HCT116 (cell line): ENCODE measurements around the gene KANK2. TPM values are rescaled to one million over a fixed set of nuclear protein-coding genes. Genes with fewer than 3 reads are reported as not detected.

Source experiments
- ATAC-seq: fragments of 200-7000 bp; cut with Tn5 transposase; 2 replicates; pipeline ENCODE4 v1.9.1; 2020; ENCODE audit warnings: mild to moderate bottlenecking, moderate library complexity
- BruUV-seq: library from RNA; stranded (reverse); fragments of 400-500 nt; replicated peaks from 2 replicates; lab custom pipeline; 2021; lab: Mats Ljungman, UMichigan
- CTCF ChIA-PET: fragments of 300-600 bp; sonication (Branson Sonifier 250); formaldehyde crosslinking; loops from one replicate; lab custom pipeline; 2021; ENCODE audit warnings: antibody characterized with exemption; lab: Charles Lee
- POLR2A ChIA-PET: fragments of 300-600, 350-600 bp; sonication (Branson Sonifier 250); formaldehyde crosslinking; loops from one replicate; lab custom pipeline; 2021; ENCODE audit warnings: antibody characterized with exemption; lab: Charles Lee
- RAD21 ChIA-PET, 2 experiments: fragments of 300-600 bp; sonication (Branson Sonifier 250); formaldehyde crosslinking; loops; one replicate each; lab custom pipeline; 2023; ENCODE audit warnings: low total read pairs in 2 of 2; ENCODE audit not compliant: uncharacterized antibody in 2 of 2, unreplicated experiment in 2 of 2, low non-redundant PET in 1 of 2; lab: Charles Lee
- DNase-seq: peaks from one replicate; pipeline ENCODE4 v3.0.0-alpha.2; 2010; ENCODE audit warnings: low read depth, low spot score
- H2AFZ ChIP-seq: fragments of 200-600 bp; shearing (Covaris generic), sonication (generic); 2 replicates; pipeline ENCODE4 v1.6.1; 2017; ENCODE audit warnings: low read depth, mixed run types, mixed read lengths, antibody characterized with exemption, low read length; ENCODE audit not compliant: poor library complexity, severe bottlenecking
- H3K27ac ChIP-seq: 2 replicates; pipeline ENCODE4 v1.5.1; 2012; ENCODE audit warnings: low read depth, low read length
- H3K27me3 ChIP-seq: fragments of 200-600 bp; sonication (generic); 2 replicates; pipeline ENCODE4 v1.6.1; 2016; ENCODE audit warnings: mixed run types, low read length, mixed read lengths; ENCODE audit not compliant: insufficient read depth
- H3K36me3 ChIP-seq, 2 experiments: fragments of 200-500 bp in 1 of 2; fragments of 200-600 bp in 1 of 2; sonication (Bioruptor generic) in 1 of 2; sonication (generic) in 1 of 2; 2 replicates each; pipeline versions ENCODE4 v1.5.1 to v1.6.1; 2014 to 2016; ENCODE audit warnings: low read length in 2 of 2, inconsistent platforms in 1 of 2, mixed read lengths in 1 of 2, mixed run types in 1 of 2; ENCODE audit not compliant: insufficient read depth in 2 of 2, control insufficient read depth in 1 of 2
- H3K4me1 ChIP-seq, 2 experiments: fragments of 200-600 bp in 1 of 2; sonication (generic) in 1 of 2; 2 replicates each; pipeline versions ENCODE4 v1.5.1 to v1.6.1; 2012 to 2017; ENCODE audit warnings: low read length in 2 of 2, inconsistent platforms in 1 of 2, mild to moderate bottlenecking in 1 of 2, mixed read lengths in 1 of 2, mixed run types in 1 of 2, moderate library complexity in 1 of 2; ENCODE audit not compliant: insufficient read depth in 2 of 2, control insufficient read depth in 1 of 2
- H3K4me2 ChIP-seq: fragments of 200-600 bp; sonication (generic); 2 replicates; pipeline ENCODE4 v1.6.1; 2017; ENCODE audit warnings: mixed run types, low read length, mixed read lengths
- H3K4me3 ChIP-seq, 2 experiments: fragments of 200-600 bp in 1 of 2; sonication (generic) in 1 of 2; replicated peaks in 1 of 2; 2 replicates each; pipeline ENCODE4 v1.5.1; 2011 to 2016; ENCODE audit warnings: low read length in 2 of 2, control low read depth in 1 of 2, low read depth in 1 of 2, mild to moderate bottlenecking in 1 of 2, mixed read lengths in 1 of 2, mixed run types in 1 of 2
- H3K79me2 ChIP-seq: fragments of 200-600 bp; sonication (generic); 2 replicates; pipeline ENCODE4 v1.6.1; 2017; ENCODE audit warnings: mild to moderate bottlenecking, mixed run types, low read length, moderate library complexity, mixed read lengths; ENCODE audit not compliant: insufficient read depth
- H3K9ac ChIP-seq: fragments of 200-600 bp; sonication (generic); 2 replicates; pipeline ENCODE4 v1.6.1; 2016; ENCODE audit warnings: low read length, mixed read lengths
- H3K9me2 ChIP-seq: fragments of 200-600 bp; sonication (generic), shearing (Covaris generic); 2 replicates; pipeline ENCODE4 v1.6.1; 2017; ENCODE audit warnings: mixed run types, mild to moderate bottlenecking, moderate library complexity; ENCODE audit not compliant: insufficient read depth
- H3K9me3 ChIP-seq, 2 experiments: fragments of 200-500 bp in 1 of 2; fragments of 200-600 bp in 1 of 2; sonication (Bioruptor generic) in 1 of 2; sonication (generic) in 1 of 2; 2 replicates each; pipeline ENCODE4 v1.6.1; 2014 to 2017; ENCODE audit warnings: low read length in 2 of 2, mixed read lengths in 2 of 2, inconsistent platforms in 1 of 2, low read depth in 1 of 2, mild to moderate bottlenecking in 1 of 2, mixed run types in 1 of 2, moderate library complexity in 1 of 2; ENCODE audit not compliant: control insufficient read depth in 1 of 2, insufficient read depth in 1 of 2
- H4K20me1 ChIP-seq: fragments of 200-600 bp; sonication (generic), shearing (Covaris generic); 2 replicates; pipeline ENCODE4 v1.6.1; 2017; ENCODE audit warnings: mixed run types, mild to moderate bottlenecking, moderate library complexity; ENCODE audit not compliant: insufficient read depth
- ATF3 ChIP-seq: IDR thresholded peaks from 2 replicates; pipeline ENCODE4 v1.6.1; 2012
- CBX3 ChIP-seq: IDR thresholded peaks from 2 replicates; pipeline ENCODE4 v1.6.1; 2012; ENCODE audit warnings: low read depth
- CEBPB ChIP-seq: IDR thresholded peaks from 2 replicates; pipeline ENCODE4 v1.6.1; 2012; ENCODE audit warnings: low read depth
- CTCF ChIP-seq, 3 experiments: fragments of 200-600 bp in 1 of 3; sonication (generic) in 1 of 3; IDR thresholded peaks in 2 of 3; conservative IDR thresholded peaks in 1 of 3; 2 replicates each; pipeline ENCODE4 v1.5.1; 2012 to 2017; ENCODE audit warnings: low read depth in 2 of 3, low read length in 2 of 3, antibody characterized with exemption in 1 of 3, borderline replicate concordance in 1 of 3, control low read depth in 1 of 3, mild to moderate bottlenecking in 1 of 3, mixed read lengths in 1 of 3, mixed run types in 1 of 3, moderate library complexity in 1 of 3; ENCODE audit not compliant: insufficient read depth in 1 of 3
- EGR1 ChIP-seq: IDR thresholded peaks from 2 replicates; pipeline ENCODE4 v1.6.1; 2012; ENCODE audit warnings: low read depth
- ELF1 ChIP-seq: IDR thresholded peaks from 2 replicates; pipeline ENCODE4 v1.6.1; 2012; ENCODE audit warnings: low read depth, borderline replicate concordance
- EZH2phosphoT487 ChIP-seq: fragments of 200-600 bp; IDR thresholded peaks from 2 replicates; pipeline ENCODE4 v1.6.1; 2018; ENCODE audit warnings: antibody characterized with exemption, borderline replicate concordance
- FOSL1 ChIP-seq: IDR thresholded peaks from 2 replicates; pipeline ENCODE4 v1.6.1; 2012; ENCODE audit warnings: low read depth
- POLR2A ChIP-seq: IDR thresholded peaks from 2 replicates; pipeline ENCODE4 v1.7.0; 2011; ENCODE audit warnings: borderline replicate concordance; ENCODE audit not compliant: insufficient read depth, insufficient read length; ENCODE audit errors: extremely low read depth
- POLR2AphosphoS5 ChIP-seq: IDR thresholded peaks from 2 replicates; pipeline ENCODE4 v1.6.1; 2011; ENCODE audit warnings: mild to moderate bottlenecking, low read depth, low read length, moderate library complexity
- RAD21 ChIP-seq: IDR thresholded peaks from 2 replicates; pipeline ENCODE4 v1.6.1; 2012; ENCODE audit warnings: low read depth, mild to moderate bottlenecking
- SIN3A ChIP-seq: IDR thresholded peaks from 2 replicates; pipeline ENCODE4 v1.6.1; 2012; ENCODE audit warnings: low read depth
- SRF ChIP-seq: IDR thresholded peaks from 2 replicates; pipeline ENCODE4 v1.6.1; 2012; ENCODE audit warnings: low read depth
- TCF7L2 ChIP-seq: IDR thresholded peaks from 2 replicates; pipeline ENCODE4 v1.7.0; 2011; ENCODE audit warnings: borderline replicate concordance, inconsistent platforms; ENCODE audit not compliant: insufficient read depth, insufficient read length; ENCODE audit errors: extremely low read depth
- YY1 ChIP-seq: IDR thresholded peaks from 2 replicates; pipeline ENCODE4 v1.6.1; 2011; ENCODE audit warnings: low read length, low read depth, moderate library complexity, mild to moderate bottlenecking; ENCODE audit not compliant: insufficient replicate concordance; ENCODE audit errors: extremely low read depth
- ZNF274 ChIP-seq: fragments of 200-500 bp; sonication (Bioruptor generic); IDR thresholded peaks from 2 replicates; pipeline ENCODE4 v1.6.1; 2014; ENCODE audit warnings: mild to moderate bottlenecking, low read depth, low read length, inconsistent platforms
- intact Hi-C: fragments of 100-400 bp; cut with micrococcal nuclease; formaldehyde crosslinking; loops from 2 replicates; pipeline ENCODE4 v1.10.0; 2022
- total RNA-seq: library from RNA; stranded (reverse); gene quantifications from one replicate; pipeline ENCODE4 v1.2.1, GENCODE V29; 2021; ENCODE audit not compliant: unreplicated experiment

KANK2 gene
- total RNA-seq, 1 experiment from 2014 or later: 43.6 TPM

GRCh38 chr19:11152318-11153062, 44.9 kb downstream of the KANK2 start:
- BruUV-seq: TSS peak; percentile 37
- no peaks in the 10 kb centered on the region for H3K9me3 ChIP-seq
- H3K4me3 ChIP-seq: no peak overlapping the region
- ATAC-seq: no peak
- no peak for TF ChIP-seq POLR2A
- no peak for TF ChIP-seq TCF7L2
- no peak for TF ChIP-seq CTCF (IDR thresholded peaks at IDR 0.05 in 2 of 3, conservative IDR thresholded peaks at IDR 0.05 in 1 of 3; ENCODE audit: borderline replicate concordance in 1 of 3, insufficient read depth in 1 of 3, low read depth in 2 of 3, low read length in 2 of 3)
- no peak for TF ChIP-seq CBX3
- TF ChIP-seq, all 23 proteins: peak for 0
- Histone ChIP-seq H3K36me3 (peaks cover 0 to 13% of the 10 kb centered on the region in 2 experiments; a peak in 1 of 4 replicates), H2AFZ (no peak overlapping the region), H3K27ac (peak overlapping the region; percentile 34), H3K4me1 (peaks cover 41 to 45% of the 10 kb centered on the region in 2 experiments), H3K9me2 (no peaks in the 10 kb centered on the region), H3K4me2 (peak overlapping the region; percentile 15; the same call in 1 of the 2 replicates), H3K27me3 (no peaks in the 10 kb centered on the region), H4K20me1 (no peaks in the 10 kb centered on the region), H3K79me2 (peaks cover 53% of the 10 kb centered on the region), H3K9ac (no peak overlapping the region)
- intact Hi-C loops: no loop called here
- ChIA-PET CTCF (no interaction called here), RAD21 (no interaction called here), POLR2A (no interaction called here)
- no peak for DNase-seq

GRCh38 chr19:11151181-11151580, 46.2 kb downstream of the KANK2 start:
- BruUV-seq: no TSS peak
- ChIA-PET RAD21 (no interaction called here), POLR2A (no interaction called here), CTCF (no interaction called here)
- H3K36me3 ChIP-seq: peaks cover under 1 to 14% of the 10 kb centered on the region in 2 experiments; a peak in 1 of 4 replicates
- H3K9me2 ChIP-seq: no peaks in the 10 kb centered on the region
- peaks cover 28 to 35% of the 10 kb centered on the region in 2 experiments for H3K4me1 ChIP-seq
- no peak overlapping the region for H3K4me2 ChIP-seq
- no peak overlapping the region for H3K4me3 ChIP-seq
- no peaks in the 10 kb centered on the region for H3K27me3 ChIP-seq
- intact Hi-C loops: no loop called here
- H3K9ac ChIP-seq: no peak overlapping the region
- no peak overlapping the region for H3K27ac ChIP-seq
- peaks cover 53% of the 10 kb centered on the region for H3K79me2 ChIP-seq
- no peaks in the 10 kb centered on the region for H3K9me3 ChIP-seq
- H4K20me1 ChIP-seq: no peaks in the 10 kb centered on the region
- no peak for DNase-seq
- no peak for ATAC-seq
- no peak overlapping the region for H2AFZ ChIP-seq
- TF ChIP-seq ZNF274 (no peak), SIN3A (no peak), POLR2AphosphoS5 (no peak), ELF1 (no peak), ATF3 (no peak), FOSL1 (no peak), CEBPB (no peak), SRF (no peak), CBX3 (no peak), YY1 (no peak), RAD21 (no peak), EZH2phosphoT487 (no peak), EGR1 (no peak)
